ENCODE data around the gene HTRA2.

The HTRA2 gene

DNA sequence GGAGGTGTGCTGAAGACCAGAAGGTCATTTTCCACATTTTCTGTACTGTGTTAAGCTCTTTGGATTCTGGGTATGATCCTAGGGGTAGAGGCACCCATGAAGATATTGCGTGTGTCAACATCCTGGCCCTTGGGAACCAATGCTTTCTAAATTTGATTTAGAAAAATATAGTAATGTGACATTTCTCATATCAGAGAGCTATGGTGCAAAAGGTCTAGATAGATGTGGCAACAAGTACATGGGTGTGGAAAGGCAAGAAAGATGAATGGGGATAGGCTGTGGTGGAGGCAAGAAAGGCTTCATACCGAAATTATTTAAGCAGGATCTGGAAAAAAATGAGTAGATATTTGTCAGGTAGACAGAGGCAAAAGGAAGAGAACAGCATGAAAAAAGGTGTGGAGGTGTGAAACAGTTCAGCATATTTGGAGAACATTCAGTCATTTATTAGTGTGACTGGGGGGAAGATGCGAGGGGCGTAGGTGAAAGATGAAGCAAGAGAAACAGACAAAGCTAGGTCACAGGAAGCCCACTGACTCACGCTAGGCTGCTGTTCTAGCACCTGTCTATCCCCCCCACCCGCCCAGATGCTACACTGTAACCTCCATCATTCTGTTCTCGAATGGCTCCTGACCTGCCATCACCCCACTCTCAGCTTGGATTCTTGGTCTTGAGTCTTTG lies 36.5 kb downstream of the HTRA2 start:
- no peaks in the 10 kb centered on the region for H3K27me3 ChIP-seq (ENCODE audit: insufficient read depth, poor library complexity, severe bottlenecking)
- TF ChIP-seq CTCF (IDR thresholded peaks at IDR 0.05; ENCODE audit: insufficient read depth, low read length) (no peak), SPI1 (IDR thresholded peaks at IDR 0.05; ENCODE audit: borderline replicate concordance, low read depth) (no peak), GABPA (IDR thresholded peaks at IDR 0.05; ENCODE audit: low read depth) (no peak), POLR2AphosphoS5 (IDR thresholded peaks at IDR 0.05; ENCODE audit: low read depth) (no peak)
- TF ChIP-seq, protein P1, sequence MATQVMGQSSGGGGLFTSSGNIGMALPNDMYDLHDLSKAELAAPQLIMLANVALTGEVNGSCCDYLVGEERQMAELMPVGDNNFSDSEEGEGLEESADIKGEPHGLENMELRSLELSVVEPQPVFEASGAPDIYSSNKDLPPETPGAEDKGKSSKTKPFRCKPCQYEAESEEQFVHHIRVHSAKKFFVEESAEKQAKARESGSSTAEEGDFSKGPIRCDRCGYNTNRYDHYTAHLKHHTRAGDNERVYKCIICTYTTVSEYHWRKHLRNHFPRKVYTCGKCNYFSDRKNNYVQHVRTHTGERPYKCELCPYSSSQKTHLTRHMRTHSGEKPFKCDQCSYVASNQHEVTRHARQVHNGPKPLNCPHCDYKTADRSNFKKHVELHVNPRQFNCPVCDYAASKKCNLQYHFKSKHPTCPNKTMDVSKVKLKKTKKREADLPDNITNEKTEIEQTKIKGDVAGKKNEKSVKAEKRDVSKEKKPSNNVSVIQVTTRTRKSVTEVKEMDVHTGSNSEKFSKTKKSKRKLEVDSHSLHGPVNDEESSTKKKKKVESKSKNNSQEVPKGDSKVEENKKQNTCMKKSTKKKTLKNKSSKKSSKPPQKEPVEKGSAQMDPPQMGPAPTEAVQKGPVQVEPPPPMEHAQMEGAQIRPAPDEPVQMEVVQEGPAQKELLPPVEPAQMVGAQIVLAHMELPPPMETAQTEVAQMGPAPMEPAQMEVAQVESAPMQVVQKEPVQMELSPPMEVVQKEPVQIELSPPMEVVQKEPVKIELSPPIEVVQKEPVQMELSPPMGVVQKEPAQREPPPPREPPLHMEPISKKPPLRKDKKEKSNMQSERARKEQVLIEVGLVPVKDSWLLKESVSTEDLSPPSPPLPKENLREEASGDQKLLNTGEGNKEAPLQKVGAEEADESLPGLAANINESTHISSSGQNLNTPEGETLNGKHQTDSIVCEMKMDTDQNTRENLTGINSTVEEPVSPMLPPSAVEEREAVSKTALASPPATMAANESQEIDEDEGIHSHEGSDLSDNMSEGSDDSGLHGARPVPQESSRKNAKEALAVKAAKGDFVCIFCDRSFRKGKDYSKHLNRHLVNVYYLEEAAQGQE (IDR thresholded peaks at IDR 0.05; ENCODE audit: insufficient replicate concordance, low read depth), result no peak
- H3K27ac ChIP-seq (replicated peaks), result no peak overlapping the region
- no peak overlapping the region for H3K4me3 ChIP-seq (replicated peaks; ENCODE audit: insufficient read depth, low read length)
- no peak for DNase-seq (ENCODE audit: low read depth in 1 of 2, low spot score in 1 of 2)

DNA sequence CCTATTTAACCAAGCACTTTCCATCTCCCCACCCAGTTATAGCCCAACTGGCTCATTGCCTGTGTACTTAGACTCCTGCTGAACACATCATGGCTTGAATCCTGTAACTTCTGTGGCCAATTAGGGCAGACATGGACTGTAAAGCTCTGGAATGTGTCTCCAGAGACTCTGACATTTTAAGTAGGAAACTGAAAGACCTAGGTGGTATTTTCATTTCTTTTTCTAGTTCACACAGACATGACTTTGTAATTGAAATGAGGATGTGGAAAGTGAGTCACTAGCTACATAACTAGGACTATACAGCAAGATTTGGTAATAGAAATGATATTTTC lies 37.0 kb downstream of the HTRA2 start:
- Histone ChIP-seq H3K4me3 (replicated peaks; ENCODE audit: insufficient read depth, low read length) (no peak overlapping the region), H3K27me3 (ENCODE audit: insufficient read depth, poor library complexity, severe bottlenecking) (no peaks in the 10 kb centered on the region), H3K27ac (replicated peaks) (no peak overlapping the region)
- no peak for DNase-seq (ENCODE audit: low read depth in 1 of 2, low spot score in 1 of 2)
- TF ChIP-seq GABPA (IDR thresholded peaks at IDR 0.05; ENCODE audit: low read depth), result no peak
- no peak for TF ChIP-seq CTCF (IDR thresholded peaks at IDR 0.05; ENCODE audit: insufficient read depth, low read length)

DNA sequence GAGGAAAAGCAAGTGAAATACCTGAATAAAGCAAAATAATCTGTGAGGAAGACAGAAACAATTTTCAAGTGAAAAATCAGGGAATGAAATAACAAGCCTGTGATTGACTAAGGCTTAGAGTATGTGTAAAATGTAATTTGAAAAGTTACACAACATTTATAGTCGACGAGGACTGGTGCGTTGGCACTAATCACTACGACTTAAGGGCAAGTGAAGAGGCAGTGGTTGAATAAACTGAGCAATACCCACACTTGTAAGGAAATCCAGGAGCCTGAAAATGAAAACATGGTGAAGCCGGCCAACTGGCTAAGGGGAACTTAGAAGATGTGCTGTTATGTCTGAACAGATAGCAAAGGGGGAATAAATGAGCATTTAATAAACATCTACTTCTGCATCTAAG lies 38.1 kb downstream of the HTRA2 start:
- DNase-seq (ENCODE audit: low read depth in 1 of 2, low spot score in 1 of 2), result no peak
- TF ChIP-seq, protein P1 (IDR thresholded peaks at IDR 0.05; ENCODE audit: insufficient replicate concordance, low read depth), result no peak
- TF ChIP-seq GABPA (IDR thresholded peaks at IDR 0.05; ENCODE audit: low read depth) (no peak), CTCF (IDR thresholded peaks at IDR 0.05; ENCODE audit: insufficient read depth, low read length) (no peak)
- H3K27ac ChIP-seq (replicated peaks), result no peak overlapping the region
- no peak overlapping the region for H3K4me3 ChIP-seq (replicated peaks; ENCODE audit: insufficient read depth, low read length)
- no peaks in the 10 kb centered on the region for H3K27me3 ChIP-seq (ENCODE audit: insufficient read depth, poor library complexity, severe bottlenecking)

- Histone ChIP-seq H3K4me3 (replicated peaks; ENCODE audit: insufficient read depth, low read length) (no peak overlapping the region), H3K27me3 (ENCODE audit: insufficient read depth, poor library complexity, severe bottlenecking) (no peaks in the 10 kb centered on the region), H3K27ac (replicated peaks) (no peak overlapping the region)
- TF ChIP-seq GABPA (IDR thresholded peaks at IDR 0.05; ENCODE audit: low read depth) (no peak), CTCF (IDR thresholded peaks at IDR 0.05; ENCODE audit: insufficient read depth, low read length) (no peak), SPI1 (IDR thresholded peaks at IDR 0.05; ENCODE audit: borderline replicate concordance, low read depth) (no peak), POLR2AphosphoS5 (IDR thresholded peaks at IDR 0.05; ENCODE audit: low read depth) (no peak)
- TF ChIP-seq, protein P1 (IDR thresholded peaks at IDR 0.05; ENCODE audit: insufficient replicate concordance, low read depth), result no peak
- no peak for DNase-seq (ENCODE audit: low read depth in 1 of 2, low spot score in 1 of 2)
These were observed 40.0 kb downstream of the HTRA2 start for GRCh38 chr2:74569686-74570085.
